ENCODE data around the gene RNF214. TPM values are rescaled to one million over a fixed set of nuclear protein-coding genes. Genes with fewer than 3 reads are reported as not detected.

The RNF214 gene
- total and polyA plus RNA-seq, 2 donors (not counting 1 experiment from before 2014, with no cell fraction given) = 16.0 to 36.1 TPM

DNA sequence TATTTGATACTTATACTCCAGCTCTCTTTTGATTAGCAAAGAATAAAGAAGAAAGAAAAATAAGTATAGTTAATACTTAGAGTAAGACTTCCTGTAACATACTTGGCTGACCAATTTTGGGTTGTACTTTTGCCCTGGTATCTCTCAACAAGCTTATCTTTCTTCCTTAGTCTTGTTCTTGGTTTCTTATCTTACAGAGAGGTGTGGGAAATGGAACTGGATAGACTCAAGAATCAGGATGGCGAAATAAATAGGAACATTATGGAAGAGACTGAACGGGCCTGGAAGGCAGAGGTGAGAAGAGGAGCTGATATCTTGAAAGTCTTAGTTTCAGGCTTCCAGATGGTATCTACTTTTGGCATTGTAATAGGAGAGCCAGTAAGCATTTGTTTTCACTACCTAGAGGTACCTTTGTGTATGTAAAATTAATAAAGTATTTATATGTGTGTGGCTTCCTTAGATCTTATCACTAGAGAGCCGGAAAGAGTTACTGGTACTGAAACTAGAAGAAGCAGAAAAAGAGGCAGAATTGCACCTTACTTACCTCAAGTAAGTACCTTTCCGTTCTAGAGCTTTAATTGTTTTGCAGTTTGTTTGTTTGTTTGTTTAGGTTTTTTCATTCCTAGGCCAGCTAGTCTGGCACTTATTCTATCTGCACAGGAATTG lies 47.4 kb downstream of the RNF214 start:
- POLR2A ChIA-PET = no interaction called here

DNA sequence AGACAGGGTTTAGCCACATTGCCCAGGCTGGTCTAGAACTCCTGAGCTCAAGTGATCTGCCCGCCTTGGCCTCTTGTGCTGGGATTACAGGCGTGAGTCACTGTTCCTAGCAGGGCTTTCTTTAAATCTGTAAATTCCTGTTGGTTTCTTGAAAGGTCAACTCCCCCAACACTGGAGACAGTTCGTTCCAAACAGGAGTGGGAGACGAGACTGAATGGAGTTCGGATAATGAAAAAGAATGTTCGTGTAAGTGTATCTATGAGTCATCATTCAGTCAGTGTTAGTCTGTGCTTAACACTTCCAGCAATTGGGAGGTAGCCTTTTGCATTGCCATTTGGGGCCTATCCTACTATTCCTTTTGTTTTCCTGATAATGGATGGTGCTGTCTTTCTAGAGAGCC lies 48.7 kb downstream of the RNF214 start:
- Mint-ChIP-seq H3K4me3 (no peak overlapping the region), H3K4me1 (no peaks in the 10 kb centered on the region), H3K9me3 (ENCODE audit: insufficient read depth) (no peaks in the 10 kb centered on the region), H3K27me3 (no peaks in the 10 kb centered on the region), H3K27ac (no peak overlapping the region)
- intact Hi-C loops (cut with micrococcal nuclease) = no loop called here
- Histone ChIP-seq H3K36me3 (replicated peaks in 1 of 2; ENCODE audit: control extremely low read depth in 1 of 2, control insufficient read depth in 1 of 2, extremely low read depth in 1 of 2, insufficient read depth in 2 of 2, low read length in 1 of 2) (peaks cover 0 to 52% of the 10 kb centered on the region in 2 experiments), H3K4me2 (replicated peaks; ENCODE audit: low read depth, low read length, poor library complexity, severe bottlenecking) (no peak overlapping the region), H2AFZ (ENCODE audit: insufficient read depth, low read depth, low read length, poor library complexity, severe bottlenecking) (no peak overlapping the region), H4K20me1 (ENCODE audit: control insufficient read depth, insufficient read depth, low read length, poor library complexity, severe bottlenecking) (no peaks in the 10 kb centered on the region), H3K4me3 (ENCODE audit: control extremely low read depth in 1 of 5, extremely low read depth in 1 of 5, insufficient read depth in 1 of 5, low read depth in 2 of 5, low read length in 4 of 5) (no peak overlapping the region), H3K79me2 (ENCODE audit: control insufficient read depth, insufficient read depth, low read length) (no peaks in the 10 kb centered on the region), H3K9ac (ENCODE audit: low read length) (no peak overlapping the region), H3K27ac (ENCODE audit: low read length in 2 of 2) (no peak overlapping the region), H3K9me3 (ENCODE audit: control extremely low read depth in 1 of 3, control insufficient read depth in 2 of 3, insufficient read depth in 1 of 3, low read length in 2 of 3) (no peaks in the 10 kb centered on the region), H3K4me1 (ENCODE audit: control insufficient read depth in 2 of 2, insufficient read depth in 2 of 2, low read length in 2 of 2) (no peaks in the 10 kb centered on the region), H3K27me3 (replicated peaks in 1 of 4; ENCODE audit: control extremely low read depth in 1 of 4, control insufficient read depth in 3 of 4, insufficient read depth in 4 of 4, low read length in 3 of 4) (no peaks in the 10 kb centered on the region)
- POLR2A ChIA-PET = interaction anchor here (0.6 kb wide), 1 partner anchor 142 kb away, joined by 3 read pairs; no protein-coding TSS in a partner anchor
- ATAC-seq (ENCODE audit: low read depth) = no peak
- CTCF ChIA-PET = no interaction called here
- no peak for DNase-seq
- no peak for TF ChIP-seq EZH2 (IDR thresholded peaks at IDR 0.05; ENCODE audit: borderline replicate concordance, insufficient read depth, low read depth, low read length, poor library complexity, severe bottlenecking)
- TF ChIP-seq, protein P1, sequence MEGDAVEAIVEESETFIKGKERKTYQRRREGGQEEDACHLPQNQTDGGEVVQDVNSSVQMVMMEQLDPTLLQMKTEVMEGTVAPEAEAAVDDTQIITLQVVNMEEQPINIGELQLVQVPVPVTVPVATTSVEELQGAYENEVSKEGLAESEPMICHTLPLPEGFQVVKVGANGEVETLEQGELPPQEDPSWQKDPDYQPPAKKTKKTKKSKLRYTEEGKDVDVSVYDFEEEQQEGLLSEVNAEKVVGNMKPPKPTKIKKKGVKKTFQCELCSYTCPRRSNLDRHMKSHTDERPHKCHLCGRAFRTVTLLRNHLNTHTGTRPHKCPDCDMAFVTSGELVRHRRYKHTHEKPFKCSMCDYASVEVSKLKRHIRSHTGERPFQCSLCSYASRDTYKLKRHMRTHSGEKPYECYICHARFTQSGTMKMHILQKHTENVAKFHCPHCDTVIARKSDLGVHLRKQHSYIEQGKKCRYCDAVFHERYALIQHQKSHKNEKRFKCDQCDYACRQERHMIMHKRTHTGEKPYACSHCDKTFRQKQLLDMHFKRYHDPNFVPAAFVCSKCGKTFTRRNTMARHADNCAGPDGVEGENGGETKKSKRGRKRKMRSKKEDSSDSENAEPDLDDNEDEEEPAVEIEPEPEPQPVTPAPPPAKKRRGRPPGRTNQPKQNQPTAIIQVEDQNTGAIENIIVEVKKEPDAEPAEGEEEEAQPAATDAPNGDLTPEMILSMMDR (IDR thresholded peaks at IDR 0.05) = no peak
- 98% methylated on average over 4 of the region's 6 CpGs for WGBS (ENCODE audit: insufficient coverage)

More for the DNA sequence above, 47.4 kb downstream of the RNF214 start:
- Mint-ChIP-seq H3K27me3 (no peaks in the 10 kb centered on the region), H3K27ac (no peak overlapping the region), H3K4me3 (no peak overlapping the region), H3K9me3 (ENCODE audit: insufficient read depth) (no peaks in the 10 kb centered on the region), H3K4me1 (peaks cover 1% of the 10 kb centered on the region)
- intact Hi-C loops (cut with micrococcal nuclease) = no loop called here
- H3K36me3 ChIP-seq (replicated peaks in 1 of 2; ENCODE audit: control extremely low read depth in 1 of 2, control insufficient read depth in 1 of 2, extremely low read depth in 1 of 2, insufficient read depth in 2 of 2, low read length in 1 of 2) = peaks cover 0 to 46% of the 10 kb centered on the region in 2 experiments
- H3K79me2 ChIP-seq (ENCODE audit: control insufficient read depth, insufficient read depth, low read length) = no peaks in the 10 kb centered on the region
- no peak overlapping the region for H2AFZ ChIP-seq (ENCODE audit: insufficient read depth, low read depth, low read length, poor library complexity, severe bottlenecking)
- no peak overlapping the region for H3K4me2 ChIP-seq (replicated peaks; ENCODE audit: low read depth, low read length, poor library complexity, severe bottlenecking)
- DNase-seq (no peak), ATAC-seq (ENCODE audit: low read depth) (no peak)
- H3K4me1 ChIP-seq (ENCODE audit: control insufficient read depth in 2 of 2, insufficient read depth in 2 of 2, low read length in 2 of 2) = no peaks in the 10 kb centered on the region
- TF ChIP-seq, protein P1 (IDR thresholded peaks at IDR 0.05) = no peak
- no peak for TF ChIP-seq EZH2 (IDR thresholded peaks at IDR 0.05; ENCODE audit: borderline replicate concordance, insufficient read depth, low read depth, low read length, poor library complexity, severe bottlenecking)
- 96% methylated on average over 2 of the region's 4 CpGs for WGBS (ENCODE audit: insufficient coverage)
- no peak overlapping the region for H3K9ac ChIP-seq (ENCODE audit: low read length)
- H4K20me1 ChIP-seq (ENCODE audit: control insufficient read depth, insufficient read depth, low read length, poor library complexity, severe bottlenecking) = no peaks in the 10 kb centered on the region
- H3K9me3 ChIP-seq (ENCODE audit: control extremely low read depth in 1 of 3, control insufficient read depth in 2 of 3, insufficient read depth in 1 of 3, low read length in 2 of 3) = no peaks in the 10 kb centered on the region
- H3K4me3 ChIP-seq (ENCODE audit: control extremely low read depth in 1 of 5, extremely low read depth in 1 of 5, insufficient read depth in 1 of 5, low read depth in 2 of 5, low read length in 4 of 5) = no peak overlapping the region
- CTCF ChIA-PET = no interaction called here
- no peaks in the 10 kb centered on the region for H3K27me3 ChIP-seq (replicated peaks in 1 of 4; ENCODE audit: control extremely low read depth in 1 of 4, control insufficient read depth in 3 of 4, insufficient read depth in 4 of 4, low read length in 3 of 4)
- no peak overlapping the region for H3K27ac ChIP-seq (ENCODE audit: low read length in 2 of 2)
